GM21528 (cell line): ENCODE measurements around the gene GATA5.

Experiments used
- ATAC-seq: cut with Tn5 transposase; IDR thresholded peaks from one replicate; pipeline ENCODE4 v1.9.1; 2021; ENCODE audit warnings: mild to moderate bottlenecking, moderate library complexity; ENCODE audit not compliant: unreplicated experiment, low FRiP score

Gene GATA5

DNA sequence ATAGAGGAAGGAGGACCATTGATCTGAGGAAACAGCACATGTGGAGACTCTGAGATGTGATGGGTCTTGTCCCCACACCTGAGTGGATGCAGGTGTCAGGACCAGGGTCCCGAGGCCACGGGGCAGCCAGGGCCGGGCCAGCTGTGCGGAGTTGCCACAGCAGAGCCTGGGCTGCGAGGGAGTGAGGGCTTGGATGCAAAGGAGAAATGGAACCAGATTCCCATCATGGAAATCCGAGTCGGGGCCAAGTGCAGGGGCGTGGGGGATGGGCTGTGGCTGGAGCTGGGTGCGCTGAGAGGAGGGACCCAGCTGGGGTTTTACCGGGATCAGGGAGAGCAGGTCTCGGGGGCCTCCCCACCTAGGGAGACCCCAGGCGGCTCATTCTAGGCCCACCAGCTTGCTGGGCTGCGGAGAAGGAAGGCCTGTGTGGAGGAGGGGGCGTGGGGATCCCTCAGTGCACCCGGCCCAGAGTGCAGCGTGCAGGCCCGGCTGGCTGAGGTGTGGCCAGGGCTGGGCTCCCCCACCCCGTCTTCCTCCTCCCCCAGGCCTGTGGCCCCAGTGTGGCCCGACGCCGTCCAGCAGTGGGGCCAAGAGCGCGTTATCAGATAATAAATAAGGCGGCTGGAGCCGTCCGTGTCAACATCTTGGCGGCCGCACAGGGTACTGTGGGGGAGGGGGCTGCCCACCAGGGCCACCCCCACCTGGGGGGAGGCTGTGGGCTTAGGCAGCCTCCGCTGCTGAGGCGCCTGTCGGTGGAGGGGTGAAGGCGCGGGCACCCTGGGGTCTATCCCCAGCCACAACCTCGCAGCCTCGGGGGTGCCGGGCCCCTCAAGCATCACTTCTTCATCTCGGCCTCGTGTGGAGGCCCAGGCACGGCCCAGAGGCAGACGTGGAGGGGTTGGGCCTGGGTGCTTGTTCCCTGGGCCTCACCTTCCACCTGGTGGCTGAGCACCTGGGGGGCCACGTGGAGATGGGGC lies 17.2 kb downstream of the GATA5 start:
- no peak for ATAC-seq

DNA sequence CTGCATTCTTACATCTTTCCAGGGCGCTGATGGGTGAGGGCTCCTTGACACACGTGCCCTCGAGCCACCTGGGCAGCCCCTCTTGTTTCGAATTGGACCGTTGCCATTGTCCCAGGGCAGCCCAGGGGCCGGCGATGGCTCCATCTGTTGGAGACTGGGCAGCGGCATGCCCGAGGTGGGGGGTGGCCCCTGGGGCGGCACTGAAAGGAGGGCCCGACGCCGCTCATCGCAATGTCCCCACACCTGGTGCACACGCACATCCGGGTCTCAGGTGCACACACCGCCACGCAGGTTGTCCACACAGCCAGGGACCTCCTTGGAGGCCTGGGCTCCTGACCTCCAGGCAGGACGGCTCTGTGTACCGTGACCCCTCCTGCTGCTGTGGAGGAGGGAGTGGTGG lies 18.0 kb downstream of the GATA5 start:
- ATAC-seq, result no peak

DNA sequence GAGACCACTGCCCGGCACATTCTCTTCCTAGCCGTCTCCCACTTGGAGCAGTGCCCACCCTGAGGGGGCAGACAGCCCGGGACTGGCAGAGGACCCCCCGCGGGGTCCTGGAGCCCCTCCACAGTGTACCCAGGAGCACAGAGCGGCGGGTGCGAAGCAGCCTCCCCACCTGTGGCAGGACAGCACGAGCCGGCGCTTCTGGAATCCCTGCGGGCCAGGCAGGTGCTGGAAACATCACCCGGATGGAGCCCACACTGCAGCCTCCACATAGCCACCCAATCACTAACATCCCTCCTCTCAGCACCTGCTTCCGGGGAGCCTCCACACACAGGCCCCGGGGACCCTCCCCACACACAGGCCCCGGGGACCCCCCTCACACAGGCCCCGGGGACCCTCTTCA lies 18.7 kb downstream of the GATA5 start:
- ATAC-seq, result no peak

DNA sequence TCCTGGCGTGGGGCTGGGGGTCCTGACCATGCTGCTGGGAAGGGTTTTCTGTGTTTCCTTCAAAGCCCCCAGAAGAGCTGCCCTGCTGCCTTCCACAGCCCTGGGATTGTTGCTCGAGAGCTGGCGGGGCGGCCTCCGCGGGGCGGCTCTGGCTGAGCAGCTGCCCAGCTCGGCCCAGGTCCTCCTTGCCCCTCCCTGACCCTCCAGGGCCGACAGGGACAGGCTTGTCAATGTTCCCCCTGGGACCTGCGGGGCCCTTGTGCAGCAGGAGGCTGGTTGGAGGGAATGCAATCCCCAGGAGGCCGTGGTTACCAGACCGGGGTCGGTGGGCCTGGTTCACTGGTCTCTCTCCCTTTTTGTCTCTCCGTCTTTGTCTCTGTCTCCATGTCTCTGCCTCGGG lies 19.9 kb downstream of the GATA5 start:
- no peak for ATAC-seq

DNA sequence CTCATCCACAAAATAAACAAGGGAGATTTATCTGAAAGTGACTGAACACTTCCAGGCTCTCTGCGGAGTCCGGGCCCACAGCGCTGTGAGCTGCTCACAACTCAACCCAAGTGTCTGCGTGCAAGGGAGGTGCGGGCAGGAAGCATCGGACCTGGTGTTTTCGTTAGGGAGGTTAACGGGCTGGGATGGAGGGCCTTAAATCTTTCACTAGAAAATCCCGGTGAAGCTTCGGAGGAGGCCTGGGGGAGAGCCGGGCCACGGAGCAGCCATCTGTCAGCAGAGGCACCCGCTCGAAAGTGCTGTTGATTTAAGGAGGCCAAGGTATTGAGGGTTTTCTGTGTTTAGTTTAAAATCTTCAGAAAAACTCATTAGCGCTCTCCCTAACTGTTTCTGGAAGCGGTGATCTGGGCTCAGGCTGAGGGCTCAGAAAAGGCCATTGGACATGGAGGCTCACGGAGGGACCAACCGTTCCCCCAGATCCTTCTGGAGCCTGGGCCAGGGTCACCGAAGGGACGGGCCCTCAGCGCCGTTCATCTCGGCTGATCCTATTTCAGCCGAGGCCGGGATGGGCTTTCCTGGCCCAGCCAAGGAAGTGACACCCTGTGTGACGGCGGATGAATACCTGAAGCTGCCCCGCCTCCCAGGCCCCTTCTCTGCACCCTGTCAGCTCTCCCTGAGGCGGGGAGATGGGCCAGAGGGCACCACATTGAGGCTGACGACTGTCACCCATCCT lies 20.7 kb downstream of the GATA5 start:
- ATAC-seq, result no peak

DNA sequence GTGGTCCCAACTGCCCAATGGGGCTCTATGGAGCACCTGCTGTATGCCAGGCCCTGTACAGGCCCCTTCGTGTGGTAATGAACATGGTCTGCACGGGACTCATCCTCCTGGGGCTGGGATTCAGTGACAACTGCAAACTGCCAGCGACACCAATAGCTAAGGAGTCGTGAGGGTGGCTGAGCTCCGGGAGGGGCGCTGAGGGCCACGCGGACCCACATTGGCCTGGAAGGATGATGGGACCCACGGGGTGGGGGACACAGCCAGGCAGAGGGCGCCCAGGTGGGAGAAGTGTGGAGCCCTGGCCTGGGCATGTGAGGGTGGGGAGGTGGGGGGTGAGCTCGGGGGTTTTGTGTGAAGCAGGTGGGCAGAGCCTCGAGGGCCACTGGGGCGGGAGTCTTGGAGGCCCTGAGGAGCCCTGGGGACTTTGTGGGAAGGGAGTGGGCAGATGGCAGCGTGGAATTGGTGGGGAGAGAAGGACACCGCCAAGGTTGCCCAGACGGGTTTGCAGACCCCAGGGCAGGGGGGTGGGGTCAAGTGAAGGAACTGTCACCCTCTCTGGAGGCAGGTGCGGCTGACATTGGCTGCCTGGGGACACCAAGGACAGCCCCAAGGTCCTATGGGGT lies 22.5 kb downstream of the GATA5 start:
- no peak for ATAC-seq

DNA sequence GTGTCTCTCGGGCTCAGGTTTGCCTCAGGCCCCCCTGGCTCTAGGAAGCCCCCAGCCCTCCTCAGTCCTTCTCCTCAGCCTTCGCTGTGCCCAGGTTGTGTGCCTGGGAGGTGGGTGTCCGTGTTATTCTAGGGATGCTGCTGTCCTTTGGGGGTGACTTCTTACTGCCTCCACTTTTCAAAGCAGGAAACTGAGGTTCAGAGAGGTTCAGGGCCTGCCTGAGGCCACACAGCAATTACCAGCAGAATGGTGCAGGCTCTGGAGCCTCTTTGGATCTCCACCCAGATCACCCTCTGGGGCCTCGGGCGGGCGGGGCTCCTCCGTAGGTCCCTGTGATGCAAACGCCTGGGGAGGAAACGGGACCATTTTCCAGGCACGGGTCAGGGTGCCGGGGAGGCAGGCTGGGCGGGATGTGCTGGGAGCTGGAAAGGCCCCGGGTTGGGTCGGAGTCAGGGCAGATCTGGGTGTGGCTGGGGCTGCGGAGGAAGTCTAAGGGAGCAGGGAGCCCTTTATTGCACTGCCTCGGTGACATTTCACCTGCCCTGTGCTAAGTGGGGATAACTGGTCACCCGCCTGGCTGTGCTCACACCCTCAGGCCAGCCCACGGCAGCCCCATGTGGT lies 23.2 kb downstream of the GATA5 start:
- ATAC-seq, result no peak

DNA sequence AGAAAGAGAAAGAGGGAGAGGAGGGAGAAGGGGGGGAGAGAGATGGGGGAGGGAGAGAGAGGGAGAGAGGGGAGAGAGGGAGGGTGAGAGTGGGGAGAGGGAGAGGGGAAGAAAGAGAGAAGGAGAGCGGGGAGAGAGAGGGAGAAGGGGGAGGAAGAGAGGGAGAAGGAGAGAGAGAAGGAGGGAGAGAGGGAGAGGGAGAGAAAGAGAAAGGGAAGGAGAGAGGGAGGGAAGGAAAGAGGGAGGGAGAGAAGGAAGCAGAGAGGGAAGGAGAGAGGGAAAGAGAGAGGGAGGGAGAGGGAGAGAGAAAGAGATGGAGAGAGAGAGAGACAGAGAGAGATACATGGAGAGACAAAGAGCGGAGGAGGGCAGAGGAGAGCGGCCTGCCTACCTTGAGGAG lies 23.8 kb downstream of the GATA5 start:
- ATAC-seq, result no peak

DNA sequence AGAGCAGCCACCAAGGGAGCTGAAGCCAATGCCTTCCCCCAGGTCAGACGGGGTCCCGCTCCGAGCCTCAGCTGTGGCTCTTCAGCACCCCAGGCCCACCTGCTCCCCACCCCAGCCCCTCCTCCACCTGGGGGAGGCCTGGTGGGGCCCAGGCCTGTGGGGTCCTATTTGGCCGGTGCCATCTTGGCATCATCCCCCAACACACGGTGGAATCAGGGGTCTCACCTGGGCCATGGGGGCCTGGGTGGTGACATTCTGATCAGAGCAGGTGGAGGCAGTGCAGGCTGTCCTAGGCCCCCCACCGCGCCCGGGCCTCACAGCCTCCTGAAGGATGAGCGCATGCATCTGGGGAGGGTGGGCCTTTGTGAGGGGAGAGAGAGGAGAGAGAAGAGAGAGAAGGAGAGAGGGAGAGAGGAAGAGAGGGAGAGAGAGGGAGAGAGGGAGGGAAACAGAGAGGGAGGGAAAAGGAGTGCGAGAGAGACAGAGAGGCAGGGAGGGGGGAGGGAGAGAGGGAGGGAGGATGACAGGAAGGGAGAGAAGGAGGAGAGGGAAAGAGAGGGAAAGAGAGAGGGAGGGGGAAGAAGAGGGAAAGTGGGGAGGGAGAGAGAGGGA lies 24.5 kb downstream of the GATA5 start:
- ATAC-seq, result no peak

DNA sequence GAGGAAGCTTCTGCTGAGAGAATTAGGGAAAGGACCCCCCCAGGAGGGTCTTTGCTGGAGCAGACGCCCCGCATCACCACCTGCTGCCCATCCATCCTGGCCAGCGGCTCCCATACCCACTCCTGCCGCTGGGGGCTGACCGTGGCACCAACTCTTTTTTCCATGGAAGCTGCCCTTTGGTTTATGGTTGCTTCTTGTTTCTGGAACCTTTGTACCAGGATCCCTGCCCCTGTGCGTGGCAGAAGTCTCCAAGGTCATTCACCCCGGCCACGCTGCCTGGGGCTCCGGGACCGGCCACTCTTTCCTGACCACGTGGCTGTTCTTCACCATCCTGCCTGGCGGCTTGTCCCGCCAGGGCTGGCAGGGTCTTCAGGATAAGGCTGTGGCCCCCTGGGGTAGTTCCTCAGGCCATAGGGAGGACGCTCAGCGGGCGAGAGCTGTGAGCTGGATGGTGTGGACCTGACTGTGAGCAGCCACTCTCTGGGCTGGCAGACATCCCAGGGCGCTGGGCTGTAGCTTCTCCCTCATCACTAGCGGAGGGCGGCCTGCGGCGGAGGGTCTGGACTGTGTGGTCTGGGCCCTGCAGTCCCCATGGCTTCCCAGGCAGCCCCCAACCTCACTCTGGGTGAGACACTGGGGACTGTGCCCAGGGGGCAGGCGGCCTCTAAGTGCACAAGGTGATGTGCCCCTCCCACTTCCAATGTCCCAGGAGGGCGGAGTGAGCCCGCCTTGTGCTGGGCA lies 25.7 kb downstream of the GATA5 start:
- ATAC-seq, result no peak

DNA sequence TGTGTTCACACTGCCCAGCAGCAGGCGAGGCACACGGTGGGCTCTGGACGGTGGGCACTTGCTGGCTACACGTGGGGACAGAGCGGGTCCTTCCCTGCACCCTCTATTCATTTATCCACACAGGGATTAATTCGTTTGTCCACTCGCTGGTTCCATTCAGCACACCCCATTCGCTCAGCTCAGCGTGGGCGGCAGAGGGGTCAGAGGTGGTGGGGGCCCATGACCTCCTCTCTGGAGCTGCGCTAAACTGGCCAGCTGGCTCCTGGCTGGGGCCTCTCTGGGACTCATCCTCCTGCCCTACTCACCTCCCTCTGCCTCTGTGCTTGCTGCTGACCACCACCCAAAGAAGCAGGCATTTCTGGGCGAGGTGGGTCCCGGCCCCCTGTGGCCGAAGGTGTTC lies 27.0 kb downstream of the GATA5 start:
- ATAC-seq, result no peak

DNA sequence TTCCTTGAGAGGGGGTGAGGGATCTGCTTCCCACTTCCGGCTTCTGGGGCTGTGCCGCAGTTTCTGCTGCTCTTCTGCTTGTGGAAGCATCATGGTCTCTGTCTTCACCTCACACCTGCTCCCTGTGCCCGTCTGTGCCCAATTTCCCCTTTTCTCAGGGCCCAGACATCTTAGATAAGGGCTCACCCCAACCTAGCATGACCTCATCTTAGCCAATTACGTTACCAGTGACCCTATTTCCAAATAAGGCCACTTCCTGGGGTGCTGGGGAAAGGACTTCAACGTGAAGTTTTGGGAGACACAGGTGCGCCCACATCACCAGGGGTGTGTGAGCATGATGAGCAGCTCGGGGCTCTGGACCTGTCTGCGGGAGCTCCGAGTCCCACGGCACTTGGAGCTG lies 27.8 kb downstream of the GATA5 start:
- ATAC-seq, result no peak

DNA sequence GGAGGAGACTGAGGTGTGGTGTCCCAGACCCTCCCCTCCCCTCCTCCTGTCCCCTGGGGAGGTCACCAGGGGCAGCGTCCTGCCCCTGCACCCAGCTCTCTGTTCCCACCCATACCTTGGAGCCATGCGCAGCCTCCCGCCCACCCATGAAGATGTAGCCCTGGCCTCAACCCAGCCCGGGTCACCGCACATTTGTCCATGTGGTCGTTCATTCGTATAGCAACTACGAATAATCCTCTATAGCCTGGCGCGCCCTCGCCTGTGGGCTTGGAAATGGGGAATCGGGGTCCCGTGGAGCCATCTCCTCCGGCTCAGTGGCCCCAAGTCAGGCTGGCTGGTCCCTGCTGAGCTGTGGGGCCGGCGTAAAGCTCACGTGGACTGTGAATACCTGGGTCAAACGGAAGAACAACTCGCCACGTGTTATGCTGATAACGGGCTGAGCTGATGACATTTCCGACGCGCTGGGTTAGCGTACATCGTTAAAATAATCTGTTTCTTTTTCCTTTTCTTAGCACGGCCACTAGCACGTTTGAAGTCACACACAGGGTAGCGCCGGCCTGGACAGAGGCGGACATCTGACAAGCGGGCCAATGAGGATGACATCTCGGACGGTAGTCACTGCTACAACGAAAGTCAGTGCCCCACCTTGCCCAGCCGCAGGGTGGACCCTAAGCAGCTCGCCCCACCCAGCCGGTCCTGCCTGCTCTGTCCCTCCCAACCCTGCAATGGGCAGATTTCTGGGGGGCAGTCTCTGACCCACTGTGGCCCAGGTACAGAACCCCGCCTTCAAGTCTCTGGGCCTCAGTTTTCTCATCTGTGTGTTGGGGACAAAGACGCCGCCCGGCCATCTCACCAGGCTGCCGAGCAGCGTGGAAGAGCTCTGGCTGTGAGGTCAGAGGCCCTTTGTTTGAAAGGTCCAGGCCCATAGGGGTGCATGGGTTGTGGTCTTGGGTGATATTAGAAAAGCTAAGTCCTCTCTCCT lies 28.6 kb downstream of the GATA5 start:
- no peak for ATAC-seq

DNA sequence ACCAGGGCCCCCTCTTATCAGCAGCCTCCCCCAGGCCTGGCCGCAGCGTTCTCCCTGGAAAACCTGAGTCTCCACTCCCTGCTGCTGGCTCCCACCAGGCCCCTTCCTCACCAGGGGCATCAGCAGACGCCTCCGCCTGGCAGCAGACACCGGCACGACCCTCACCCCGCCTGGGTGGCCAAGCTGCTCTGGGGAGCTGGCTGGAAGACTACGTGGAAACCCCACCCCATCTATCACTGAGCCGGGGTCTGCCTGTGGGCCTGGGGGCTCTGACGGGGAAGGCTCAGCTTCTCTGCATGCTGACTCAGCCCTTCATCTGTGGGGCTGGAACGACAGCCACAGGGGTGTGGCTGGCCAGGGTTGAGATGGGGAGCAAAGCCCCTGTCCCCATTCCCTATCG lies 29.3 kb downstream of the GATA5 start:
- no peak for ATAC-seq

DNA sequence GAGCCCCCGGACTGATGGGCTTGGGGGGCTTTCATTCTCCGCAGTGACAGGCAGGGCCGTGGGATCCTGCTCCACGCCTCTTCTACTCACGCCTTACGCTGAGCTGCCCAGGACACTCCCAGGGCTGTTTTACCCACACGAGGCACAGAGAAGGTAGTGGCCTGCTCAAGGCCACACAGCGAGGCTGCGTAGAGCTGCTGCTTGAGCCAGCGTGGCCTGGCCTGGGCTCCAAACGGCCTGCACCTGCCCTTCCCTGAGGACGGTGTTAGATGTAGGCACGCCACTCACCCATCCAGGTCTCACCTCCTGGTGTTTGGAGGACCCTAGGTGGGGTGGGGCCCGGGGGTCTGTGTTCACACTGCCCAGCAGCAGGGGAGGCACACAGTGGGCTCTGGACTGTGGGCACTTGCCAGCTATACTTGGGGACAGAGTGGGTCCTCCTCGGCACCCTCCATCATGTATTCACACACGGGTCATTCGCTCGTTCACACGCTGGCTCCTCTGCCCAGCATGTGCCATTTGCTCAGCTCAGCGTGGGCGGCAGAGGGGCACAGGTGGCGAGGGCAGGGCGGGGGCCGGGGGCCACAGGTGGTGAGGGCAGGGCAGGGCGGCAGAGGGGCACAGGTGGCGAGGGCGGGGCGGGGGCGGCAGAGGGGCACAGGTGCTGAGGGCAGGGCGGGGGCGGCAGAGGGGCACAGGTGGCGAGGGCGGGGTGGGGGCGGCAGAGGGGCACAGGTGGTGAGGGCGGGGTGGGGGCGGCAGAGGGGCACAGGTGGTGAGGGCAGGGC lies 30.0 kb downstream of the GATA5 start:
- no peak for ATAC-seq

DNA sequence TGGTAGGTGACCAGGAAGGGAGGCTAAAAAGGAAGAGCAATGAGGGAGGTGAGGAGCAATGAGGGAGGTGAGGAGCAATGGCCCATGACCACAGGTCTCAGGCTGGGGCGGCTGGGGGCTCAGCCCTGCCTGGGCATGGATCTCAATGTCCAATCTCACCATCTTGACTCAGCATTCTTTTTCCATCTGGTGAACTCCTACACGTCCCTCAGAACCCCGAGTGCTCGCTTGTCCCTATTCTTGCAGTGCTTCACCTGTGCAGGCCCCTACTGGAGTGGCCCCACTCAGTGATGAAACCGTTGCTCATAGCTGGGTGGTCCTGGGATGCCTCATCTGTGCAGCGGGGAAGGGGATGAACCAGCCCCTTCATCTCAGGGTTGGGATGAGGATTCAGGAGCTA lies 31.5 kb downstream of the GATA5 start:
- no peak for ATAC-seq

DNA sequence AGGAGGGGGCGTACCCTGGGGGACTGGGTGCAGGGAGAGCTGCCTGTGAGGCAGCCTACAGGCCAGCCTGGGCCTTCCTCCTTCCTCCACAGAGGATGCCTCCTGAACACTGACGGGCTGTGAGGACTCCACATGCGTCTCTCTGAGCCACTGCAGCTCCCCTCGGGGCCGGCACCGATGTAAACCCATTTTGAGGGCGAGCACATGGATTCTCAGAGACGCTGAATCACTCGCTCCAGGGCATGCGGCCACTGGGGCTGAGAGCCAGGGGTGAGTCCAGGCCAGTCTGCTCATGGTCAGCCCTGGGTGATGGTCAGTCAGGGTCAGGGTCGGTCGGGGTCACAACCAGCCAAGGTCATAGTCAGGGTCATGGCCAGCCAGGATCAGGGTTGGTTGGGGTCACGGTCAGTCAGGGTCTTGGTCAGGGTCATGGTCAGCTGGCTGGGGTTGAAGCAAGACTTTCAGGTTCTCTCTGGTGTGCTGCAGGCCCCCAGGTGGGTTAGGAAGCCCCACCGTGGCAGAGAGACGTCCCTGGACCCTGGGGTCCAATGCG lies 33.7 kb downstream of the GATA5 start:
- ATAC-seq, result no peak

DNA sequence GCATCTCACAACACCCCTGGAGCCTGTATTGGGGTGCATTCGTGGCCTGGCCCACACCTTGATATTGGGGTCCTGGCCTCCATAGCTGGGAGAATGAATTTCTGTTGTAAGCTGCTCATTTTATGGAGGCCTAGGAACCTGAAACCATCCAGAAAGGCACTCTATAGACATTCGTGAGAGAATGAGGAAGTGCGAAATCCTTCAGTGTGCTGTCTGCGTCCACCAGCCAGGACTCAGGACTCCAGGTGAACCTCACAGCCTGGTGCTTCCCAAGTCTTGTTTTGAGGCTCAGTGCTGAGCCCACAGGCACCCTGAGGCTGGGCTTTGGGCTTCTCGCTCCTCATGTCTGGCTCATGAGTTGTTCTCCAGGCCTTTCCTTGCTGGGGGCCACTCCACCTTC lies 36.6 kb downstream of the GATA5 start:
- ATAC-seq, result no peak
